ENCODE data around the gene MLLT10.

The MLLT10 gene

GRCh38 chr10:21533467-21534279, at the start of gene MLLT10:
MLLT10 (plus strand) TSS chr10:21534232; CDS start chr10:21534645, 413 bp downstream.
- DNase-seq = peak; percentile 86

- no peak for DNase-seq
These were observed 46.4 kb upstream of the MLLT10 start for GRCh38 chr10:21487416-21488180.

DNA sequence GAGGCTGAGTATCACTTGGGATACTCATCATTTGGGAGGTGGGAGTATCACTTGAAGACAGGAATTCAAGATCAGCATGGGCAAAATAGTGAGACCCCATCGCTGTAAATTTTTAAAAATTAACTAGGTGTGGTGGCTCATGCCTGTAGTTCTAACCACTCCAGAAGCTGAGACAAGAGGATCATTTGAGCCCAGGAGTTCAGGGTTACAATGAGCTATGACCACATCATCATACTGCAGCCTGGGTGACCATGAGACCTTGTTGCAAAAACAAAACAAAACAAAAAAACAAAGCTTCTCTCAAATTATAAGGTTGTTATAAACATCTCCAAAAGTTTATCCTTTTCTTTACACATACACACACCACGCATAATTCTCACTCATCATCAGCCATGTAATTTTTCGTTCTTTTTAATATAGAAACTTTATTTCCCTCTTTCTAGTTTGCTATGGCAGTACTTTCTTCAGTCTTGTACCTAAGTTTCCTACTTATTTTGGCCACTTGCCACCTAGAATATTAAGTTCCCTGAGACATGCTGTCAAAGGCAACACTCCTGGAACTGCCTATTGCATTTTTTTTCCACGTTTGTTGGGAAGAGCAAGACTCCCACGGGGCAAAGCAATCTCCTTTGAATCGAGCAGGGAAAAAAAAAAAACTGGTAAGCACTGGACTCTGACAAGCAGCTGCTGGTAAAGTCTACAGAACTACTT, 45.6 kb upstream of the MLLT10 start:
- DNase-seq = no peak

- DNase-seq = no peak
These were observed 45.0 kb upstream of the MLLT10 start for GRCh38 chr10:21488957-21489446.

DNA sequence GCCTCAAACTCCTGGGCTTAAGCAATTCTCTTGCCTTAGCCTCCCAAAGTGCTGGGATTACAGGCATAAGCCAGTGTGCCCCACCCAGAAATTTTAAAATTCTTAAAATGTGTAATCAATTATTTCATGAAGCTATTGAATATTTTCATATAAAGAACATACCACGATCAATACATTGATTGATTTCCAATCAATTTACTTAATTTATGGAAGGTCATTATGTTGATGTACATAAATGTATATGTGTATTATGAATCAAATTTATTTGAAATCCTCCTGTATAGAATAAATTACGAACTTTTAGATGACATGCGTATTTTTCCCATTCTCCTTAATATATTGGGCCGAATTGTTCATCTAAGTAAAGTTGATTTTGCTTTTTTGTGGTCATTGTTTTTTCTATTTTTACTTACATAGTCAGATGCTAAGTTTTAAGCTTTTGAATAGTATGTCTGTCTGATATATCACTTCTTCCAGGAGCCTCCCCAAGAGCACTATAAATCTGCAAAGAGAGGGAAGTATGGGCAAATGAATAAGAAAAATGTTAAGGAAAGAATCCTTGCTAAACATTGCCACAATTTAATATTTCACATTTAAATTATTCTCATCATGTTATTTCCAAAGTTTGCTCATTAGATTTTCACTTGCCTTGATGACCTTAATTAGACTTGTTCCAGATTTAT, 43.9 kb upstream of the MLLT10 start:
- DNase-seq = no peak

- DNase-seq = no peak
These were observed 43.3 kb upstream of the MLLT10 start for GRCh38 chr10:21490711-21491105.

DNA sequence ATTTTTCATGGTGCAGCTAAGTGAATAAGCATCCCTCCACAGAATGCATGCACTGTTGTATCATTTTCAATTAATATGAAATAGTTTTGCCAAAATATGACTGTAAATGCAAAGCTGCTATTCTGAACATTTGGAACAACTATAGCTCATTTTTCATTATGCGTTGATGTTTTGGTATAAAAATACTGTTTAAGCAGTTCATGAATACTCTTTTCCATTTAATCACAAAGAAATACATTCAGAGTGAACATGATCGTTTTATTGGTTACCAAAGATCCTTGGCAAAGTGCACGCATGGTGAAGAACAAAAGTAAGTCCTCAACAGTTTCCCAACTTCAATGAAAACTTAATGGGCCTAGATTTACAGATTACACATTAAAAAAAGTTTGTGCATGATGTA, 41.6 kb upstream of the MLLT10 start:
- DNase-seq = no peak

DNA sequence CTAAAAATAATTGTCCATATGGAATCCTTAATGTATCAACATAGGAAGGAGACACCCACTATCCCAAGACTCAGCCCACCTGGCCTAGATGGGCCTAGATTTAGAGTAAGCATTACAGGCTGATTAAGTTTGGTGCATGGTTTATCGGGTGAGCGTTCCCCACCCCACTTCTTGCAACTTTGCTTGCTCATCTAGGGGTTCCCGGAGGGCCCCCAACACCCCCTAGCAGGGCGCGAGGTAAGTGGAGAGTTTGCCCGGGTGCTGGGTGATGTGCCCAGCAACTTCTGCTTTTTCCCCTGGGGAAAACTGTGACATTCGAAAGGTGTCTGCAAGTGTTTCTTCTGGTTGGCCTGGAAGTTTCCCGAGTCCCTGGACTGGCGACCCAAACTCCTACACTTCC, 40.2 kb upstream of the MLLT10 start:
- DNase-seq = no peak

- no peak for DNase-seq
These were observed 39.6 kb upstream of the MLLT10 start for GRCh38 chr10:21494191-21495001.

DNA sequence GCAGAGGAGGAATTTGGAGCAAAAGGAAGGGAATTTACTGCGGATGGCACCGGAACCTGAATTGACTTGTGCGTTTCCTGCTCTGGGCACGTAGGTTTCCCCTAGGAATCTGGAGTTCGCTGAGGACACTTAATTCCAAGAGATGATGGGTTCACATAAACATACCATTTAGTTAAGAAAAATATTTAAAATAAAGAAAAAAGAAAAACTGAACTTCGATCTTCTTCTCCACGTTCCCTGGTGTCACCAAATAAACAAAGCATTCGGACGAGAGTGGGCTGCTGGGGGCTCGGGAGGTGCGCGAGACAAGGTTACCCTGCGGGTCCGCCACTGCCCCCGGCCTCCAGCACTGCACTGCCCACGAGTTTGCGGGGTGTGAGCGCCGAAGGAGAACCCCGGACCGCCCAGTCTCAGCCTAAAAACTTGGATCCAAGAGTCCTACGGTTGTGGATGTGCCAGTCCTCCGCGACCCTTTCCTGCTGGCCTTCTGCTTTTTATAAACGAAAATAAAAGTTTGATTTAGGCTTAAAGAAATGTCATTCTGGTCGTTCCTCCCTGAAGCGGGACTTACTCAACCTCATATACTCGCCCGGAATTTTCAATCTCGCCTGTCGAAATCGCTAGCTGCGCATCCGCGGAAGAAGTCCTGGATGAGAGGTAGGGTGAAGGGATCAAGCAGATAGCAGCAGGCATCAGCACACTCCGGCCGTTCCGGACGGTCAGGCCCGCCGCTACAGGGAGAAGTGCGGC, 38.9 kb upstream of the MLLT10 start:
- no peak for DNase-seq

GRCh38 chr10:21495752-21496342, 38.2 kb upstream of the MLLT10 start:
- peak; percentile 44 for DNase-seq

- peak; percentile 21 for DNase-seq
These were observed 37.5 kb upstream of the MLLT10 start for GRCh38 chr10:21496343-21497176.

DNA sequence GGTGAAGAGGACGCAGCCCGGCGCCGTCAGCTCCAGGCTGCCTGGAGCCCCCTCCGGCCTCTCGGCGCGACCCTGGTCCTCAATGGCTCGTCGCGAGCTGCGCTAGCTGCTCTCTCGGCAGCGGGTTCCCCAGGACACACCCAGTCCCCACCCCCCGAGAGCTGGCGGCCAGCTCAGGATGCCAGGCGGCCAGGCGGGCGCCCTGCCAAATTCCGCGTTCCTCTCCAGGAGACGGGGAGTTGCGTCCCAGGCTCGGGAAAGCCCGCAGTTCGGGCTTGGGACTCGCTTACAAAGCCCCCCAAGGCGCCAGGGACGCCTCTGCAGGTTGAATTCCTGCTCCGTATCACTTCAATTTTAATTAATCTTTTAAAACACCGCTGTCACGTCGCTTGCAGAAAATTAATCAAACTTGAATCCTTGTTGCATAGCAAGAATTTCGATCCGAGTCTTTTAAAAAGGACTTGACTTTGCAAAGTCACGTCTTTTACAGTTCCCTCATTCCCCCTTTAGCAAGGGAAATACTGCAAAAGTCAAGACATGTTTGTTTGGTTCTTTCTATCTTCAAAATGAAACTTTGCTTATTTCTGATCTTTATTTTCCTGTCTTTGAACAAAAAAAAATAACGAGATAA, 36.7 kb upstream of the MLLT10 start:
- no peak for DNase-seq

GRCh38 chr10:21498377-21498776, 35.7 kb upstream of the MLLT10 start:
- no peak for DNase-seq

GRCh38 chr10:21498986-21499385, 35.0 kb upstream of the MLLT10 start:
- DNase-seq = no peak

DNA sequence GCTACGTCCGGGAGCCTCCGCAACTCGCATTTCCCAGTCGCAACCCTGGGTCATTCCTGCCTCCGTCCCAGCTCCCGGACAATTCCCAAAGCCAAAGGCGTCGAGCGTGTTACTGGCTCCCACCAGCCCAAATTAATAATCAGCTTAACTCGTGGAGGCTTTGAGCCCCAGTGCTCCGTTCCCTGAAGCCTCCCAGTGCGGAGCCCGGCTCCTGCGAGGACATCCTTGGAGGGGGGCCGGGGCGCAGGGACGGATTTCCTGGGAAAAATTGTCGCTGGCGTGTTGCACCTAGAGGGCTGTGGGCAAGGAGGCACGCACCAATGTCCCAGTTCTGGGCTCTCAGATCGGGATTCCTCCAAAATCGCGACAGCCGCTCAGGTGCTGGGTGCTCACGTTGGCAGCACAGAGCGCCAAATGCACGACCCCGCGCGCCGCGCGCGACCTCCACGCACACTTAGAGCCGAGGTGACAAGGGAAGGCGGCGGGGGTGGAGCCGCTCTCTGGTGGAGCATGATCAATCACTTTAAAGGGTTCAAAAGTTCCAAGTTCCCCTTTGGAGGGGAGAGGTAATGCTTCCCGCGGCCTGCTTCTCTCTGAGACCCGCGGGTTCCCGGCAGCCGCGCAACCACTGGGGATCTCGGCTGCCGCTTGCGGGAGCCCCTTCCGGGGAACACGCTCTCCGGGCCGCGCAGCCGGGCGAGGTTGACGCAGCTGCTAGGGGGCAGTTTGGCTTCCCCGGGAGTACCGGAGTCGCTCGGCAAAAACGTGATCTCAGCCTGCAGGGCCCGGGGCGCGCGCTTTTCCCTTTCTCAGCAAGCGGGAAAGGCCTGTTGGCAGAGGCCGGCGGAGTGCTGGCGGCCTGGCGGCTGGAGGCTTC, 34.1 kb upstream of the MLLT10 start:
- no peak for DNase-seq

DNA sequence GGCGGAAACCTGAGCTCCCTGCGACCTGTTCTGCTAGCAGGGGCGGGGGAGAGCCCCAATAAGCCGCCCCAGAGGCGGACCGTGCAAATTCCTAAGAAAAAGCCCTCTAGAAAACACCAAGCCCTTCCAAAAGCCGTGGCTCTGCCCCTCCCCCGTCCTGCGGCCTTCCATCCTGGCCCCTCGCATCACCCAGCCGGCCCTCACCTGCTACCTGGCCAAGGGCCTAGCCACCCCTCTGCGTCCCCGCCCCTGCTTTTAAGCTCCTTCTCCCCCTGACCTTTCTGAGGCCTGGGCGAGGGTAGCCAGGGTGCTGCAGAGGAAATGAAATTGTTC, 33.5 kb upstream of the MLLT10 start:
- no peak for DNase-seq

DNA sequence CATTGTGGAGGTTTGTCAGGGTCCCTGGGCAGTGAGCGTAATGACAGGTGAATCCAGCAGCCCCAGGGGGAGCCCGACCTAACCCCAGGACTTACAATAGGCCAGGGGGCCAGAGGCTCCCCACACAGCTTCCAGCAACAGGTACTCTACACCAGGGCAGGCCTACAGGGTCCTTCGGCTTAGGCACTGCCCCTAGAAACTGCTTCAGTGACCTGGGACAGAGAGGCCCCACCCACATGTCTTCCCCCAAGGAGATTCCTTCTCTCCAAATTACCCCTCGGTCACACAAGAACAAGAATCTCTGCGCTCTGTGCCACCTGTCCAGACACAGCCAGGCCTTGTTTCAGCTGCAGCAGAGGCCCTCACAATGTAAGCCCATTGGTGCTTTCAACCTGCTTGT, 32.9 kb upstream of the MLLT10 start:
- DNase-seq = no peak

All from GF-D8 (cell line).